HCT116 (cell line): ENCODE results near the gene PPM1A. TPM values are rescaled to one million over a fixed set of nuclear protein-coding genes. Genes with fewer than 3 reads are reported as not detected.

Experiments
- ATAC-seq: fragments of 200-7000 bp; cut with Tn5 transposase; 2 replicates; pipeline ENCODE4 v1.9.1; 2020; ENCODE audit warnings: mild to moderate bottlenecking, moderate library complexity
- BruUV-seq: library from RNA; stranded (reverse); fragments of 400-500 nt; replicated peaks from 2 replicates; lab custom pipeline; 2021; lab: Mats Ljungman, UMichigan
- CTCF ChIA-PET: fragments of 300-600 bp; sonication (Branson Sonifier 250); formaldehyde crosslinking; loops from one replicate; lab custom pipeline; 2021; ENCODE audit warnings: antibody characterized with exemption; lab: Charles Lee
- POLR2A ChIA-PET: fragments of 300-600, 350-600 bp; sonication (Branson Sonifier 250); formaldehyde crosslinking; loops from one replicate; lab custom pipeline; 2021; ENCODE audit warnings: antibody characterized with exemption; lab: Charles Lee
- RAD21 ChIA-PET, 2 experiments: fragments of 300-600 bp; sonication (Branson Sonifier 250); formaldehyde crosslinking; loops; one replicate each; lab custom pipeline; 2023; ENCODE audit warnings: low total read pairs in 2 of 2; ENCODE audit not compliant: uncharacterized antibody in 2 of 2, unreplicated experiment in 2 of 2, low non-redundant PET in 1 of 2; lab: Charles Lee
- DNase-seq: peaks from one replicate; pipeline ENCODE4 v3.0.0-alpha.2; 2010; ENCODE audit warnings: low read depth, low spot score
- H2AFZ ChIP-seq: fragments of 200-600 bp; shearing (Covaris generic), sonication (generic); 2 replicates; pipeline ENCODE4 v1.6.1; 2017; ENCODE audit warnings: low read depth, mixed run types, mixed read lengths, antibody characterized with exemption, low read length; ENCODE audit not compliant: poor library complexity, severe bottlenecking
- H3K27ac ChIP-seq: 2 replicates; pipeline ENCODE4 v1.5.1; 2012; ENCODE audit warnings: low read depth, low read length
- H3K27me3 ChIP-seq: fragments of 200-600 bp; sonication (generic); 2 replicates; pipeline ENCODE4 v1.6.1; 2016; ENCODE audit warnings: mixed run types, low read length, mixed read lengths; ENCODE audit not compliant: insufficient read depth
- H3K36me3 ChIP-seq, 2 experiments: fragments of 200-500 bp in 1 of 2; fragments of 200-600 bp in 1 of 2; sonication (Bioruptor generic) in 1 of 2; sonication (generic) in 1 of 2; 2 replicates each; pipeline versions ENCODE4 v1.5.1 to v1.6.1; 2014 to 2016; ENCODE audit warnings: low read length in 2 of 2, inconsistent platforms in 1 of 2, mixed read lengths in 1 of 2, mixed run types in 1 of 2; ENCODE audit not compliant: insufficient read depth in 2 of 2, control insufficient read depth in 1 of 2
- H3K4me1 ChIP-seq, 2 experiments: fragments of 200-600 bp in 1 of 2; sonication (generic) in 1 of 2; 2 replicates each; pipeline versions ENCODE4 v1.5.1 to v1.6.1; 2012 to 2017; ENCODE audit warnings: low read length in 2 of 2, inconsistent platforms in 1 of 2, mild to moderate bottlenecking in 1 of 2, mixed read lengths in 1 of 2, mixed run types in 1 of 2, moderate library complexity in 1 of 2; ENCODE audit not compliant: insufficient read depth in 2 of 2, control insufficient read depth in 1 of 2
- H3K4me2 ChIP-seq: fragments of 200-600 bp; sonication (generic); 2 replicates; pipeline ENCODE4 v1.6.1; 2017; ENCODE audit warnings: mixed run types, low read length, mixed read lengths
- H3K4me3 ChIP-seq, 2 experiments: fragments of 200-600 bp in 1 of 2; sonication (generic) in 1 of 2; replicated peaks in 1 of 2; 2 replicates each; pipeline ENCODE4 v1.5.1; 2011 to 2016; ENCODE audit warnings: low read length in 2 of 2, control low read depth in 1 of 2, low read depth in 1 of 2, mild to moderate bottlenecking in 1 of 2, mixed read lengths in 1 of 2, mixed run types in 1 of 2
- H3K79me2 ChIP-seq: fragments of 200-600 bp; sonication (generic); 2 replicates; pipeline ENCODE4 v1.6.1; 2017; ENCODE audit warnings: mild to moderate bottlenecking, mixed run types, low read length, moderate library complexity, mixed read lengths; ENCODE audit not compliant: insufficient read depth
- H3K9ac ChIP-seq: fragments of 200-600 bp; sonication (generic); 2 replicates; pipeline ENCODE4 v1.6.1; 2016; ENCODE audit warnings: low read length, mixed read lengths
- H3K9me2 ChIP-seq: fragments of 200-600 bp; sonication (generic), shearing (Covaris generic); 2 replicates; pipeline ENCODE4 v1.6.1; 2017; ENCODE audit warnings: mixed run types, mild to moderate bottlenecking, moderate library complexity; ENCODE audit not compliant: insufficient read depth
- H3K9me3 ChIP-seq, 2 experiments: fragments of 200-500 bp in 1 of 2; fragments of 200-600 bp in 1 of 2; sonication (Bioruptor generic) in 1 of 2; sonication (generic) in 1 of 2; 2 replicates each; pipeline ENCODE4 v1.6.1; 2014 to 2017; ENCODE audit warnings: low read length in 2 of 2, mixed read lengths in 2 of 2, inconsistent platforms in 1 of 2, low read depth in 1 of 2, mild to moderate bottlenecking in 1 of 2, mixed run types in 1 of 2, moderate library complexity in 1 of 2; ENCODE audit not compliant: control insufficient read depth in 1 of 2, insufficient read depth in 1 of 2
- H4K20me1 ChIP-seq: fragments of 200-600 bp; sonication (generic), shearing (Covaris generic); 2 replicates; pipeline ENCODE4 v1.6.1; 2017; ENCODE audit warnings: mixed run types, mild to moderate bottlenecking, moderate library complexity; ENCODE audit not compliant: insufficient read depth
- ATF3 ChIP-seq: IDR thresholded peaks from 2 replicates; pipeline ENCODE4 v1.6.1; 2012
- CTCF ChIP-seq, 3 experiments: fragments of 200-600 bp in 1 of 3; sonication (generic) in 1 of 3; IDR thresholded peaks in 2 of 3; conservative IDR thresholded peaks in 1 of 3; 2 replicates each; pipeline ENCODE4 v1.5.1; 2012 to 2017; ENCODE audit warnings: low read depth in 2 of 3, low read length in 2 of 3, antibody characterized with exemption in 1 of 3, borderline replicate concordance in 1 of 3, control low read depth in 1 of 3, mild to moderate bottlenecking in 1 of 3, mixed read lengths in 1 of 3, mixed run types in 1 of 3, moderate library complexity in 1 of 3; ENCODE audit not compliant: insufficient read depth in 1 of 3
- EZH2 ChIP-seq: fragments of 200-600 bp; sonication (generic); IDR thresholded peaks from 2 replicates; pipeline ENCODE4 v1.6.1; 2017; ENCODE audit warnings: antibody characterized with exemption, mixed run types
- EZH2phosphoT487 ChIP-seq: fragments of 200-600 bp; IDR thresholded peaks from 2 replicates; pipeline ENCODE4 v1.6.1; 2018; ENCODE audit warnings: antibody characterized with exemption, borderline replicate concordance
- JUND ChIP-seq: IDR thresholded peaks from 2 replicates; pipeline ENCODE4 v1.6.1; 2012
- MAX ChIP-seq: IDR thresholded peaks from 2 replicates; pipeline ENCODE4 v1.6.1; 2012
- POLR2A ChIP-seq: IDR thresholded peaks from 2 replicates; pipeline ENCODE4 v1.7.0; 2011; ENCODE audit warnings: borderline replicate concordance; ENCODE audit not compliant: insufficient read depth, insufficient read length; ENCODE audit errors: extremely low read depth
- SP1 ChIP-seq: IDR thresholded peaks from 2 replicates; pipeline ENCODE4 v1.6.1; 2012; ENCODE audit warnings: low read depth
- ZBTB33 ChIP-seq: IDR thresholded peaks from 2 replicates; pipeline ENCODE4 v1.6.1; 2011; ENCODE audit warnings: mild to moderate bottlenecking, low read length, moderate library complexity; ENCODE audit not compliant: insufficient replicate concordance; ENCODE audit errors: extremely low read depth
- ZFX ChIP-seq: fragments of 450-650 bp; IDR thresholded peaks from 2 replicates; pipeline ENCODE4 v1.6.1; 2017
- ZNF274 ChIP-seq: fragments of 200-500 bp; sonication (Bioruptor generic); IDR thresholded peaks from 2 replicates; pipeline ENCODE4 v1.6.1; 2014; ENCODE audit warnings: mild to moderate bottlenecking, low read depth, low read length, inconsistent platforms
- intact Hi-C: fragments of 100-400 bp; cut with micrococcal nuclease; formaldehyde crosslinking; loops from 2 replicates; pipeline ENCODE4 v1.10.0; 2022
- total RNA-seq: library from RNA; stranded (reverse); gene quantifications from one replicate; pipeline ENCODE4 v1.2.1, GENCODE V29; 2021; ENCODE audit not compliant: unreplicated experiment

PPM1A gene
- total RNA-seq, 1 experiment from 2014 or later, result 32.8 TPM

- DNase-seq (no peak), ATAC-seq (no peak)
- H3K79me2 ChIP-seq, result no peaks in the 10 kb centered on the region
- CTCF ChIA-PET, result no interaction called here
- no peak overlapping the region for H3K4me3 ChIP-seq
- H3K27me3 ChIP-seq, result no peaks in the 10 kb centered on the region
- H3K9me3 ChIP-seq, result no peaks in the 10 kb centered on the region
- intact Hi-C loops, result no loop called here
- no peak overlapping the region for H3K9ac ChIP-seq
- TF ChIP-seq EZH2, result no peak
- no peak for TF ChIP-seq MAX
- TF ChIP-seq JUND, result no peak
- TF ChIP-seq SP1, result no peak
- H3K9me2 ChIP-seq, result no peaks in the 10 kb centered on the region
- H4K20me1 ChIP-seq, result no peaks in the 10 kb centered on the region
- no peaks in the 10 kb centered on the region for H3K36me3 ChIP-seq
- no peaks in the 10 kb centered on the region for H3K4me1 ChIP-seq
- RAD21 ChIA-PET, result no interaction called here
- H2AFZ ChIP-seq, result no peak overlapping the region
- H3K4me2 ChIP-seq, result no peak overlapping the region
- no TSS peak for BruUV-seq
- POLR2A ChIA-PET, result no interaction called here
- no peak overlapping the region for H3K27ac ChIP-seq
Observed at GRCh38 chr14:60220917-60221316, 28.1 kb upstream of the PPM1A start.

GRCh38 chr14:60221457-60221856, 27.6 kb upstream of the PPM1A start:
- ChIA-PET CTCF (no interaction called here), RAD21 (no interaction called here), POLR2A (no interaction called here)
- H4K20me1 ChIP-seq, result no peaks in the 10 kb centered on the region
- DNase-seq (no peak), ATAC-seq (no peak)
- no peaks in the 10 kb centered on the region for H3K79me2 ChIP-seq
- no peaks in the 10 kb centered on the region for H3K9me3 ChIP-seq
- H3K4me2 ChIP-seq, result no peak overlapping the region
- no peak overlapping the region for H3K27ac ChIP-seq
- H3K9me2 ChIP-seq, result no peaks in the 10 kb centered on the region
- H3K4me3 ChIP-seq, result no peak overlapping the region
- H3K4me1 ChIP-seq, result no peaks in the 10 kb centered on the region
- intact Hi-C loops, result no loop called here
- H3K27me3 ChIP-seq, result no peaks in the 10 kb centered on the region
- TF ChIP-seq ZFX, result no peak
- no peak for TF ChIP-seq ATF3
- TF ChIP-seq ZNF274, result no peak
- no peak for TF ChIP-seq SP1
- TF ChIP-seq CTCF (IDR thresholded peaks at IDR 0.05 in 2 of 3, conservative IDR thresholded peaks at IDR 0.05 in 1 of 3; ENCODE audit: borderline replicate concordance in 1 of 3, insufficient read depth in 1 of 3, low read depth in 2 of 3, low read length in 2 of 3), result no peak
- TF ChIP-seq POLR2A, result no peak
- TF ChIP-seq EZH2phosphoT487, result no peak
- TF ChIP-seq ZBTB33, result no peak
- no peak overlapping the region for H2AFZ ChIP-seq
- no peak overlapping the region for H3K9ac ChIP-seq
- no TSS peak for BruUV-seq
- H3K36me3 ChIP-seq, result no peaks in the 10 kb centered on the region
